K562 (cell line): Measurements from ENCODE around the gene TAS2R41. TPM values are rescaled to one million over a fixed set of nuclear protein-coding genes. Genes with fewer than 3 reads are reported as not detected.

ENCODE experiments used
- ARID1B ChIP-seq: fragments of 450-650 bp; IDR thresholded peaks from 2 replicates; pipeline ENCODE4 v1.6.1; 2016; ENCODE audit warnings: antibody characterized with exemption, mild to moderate bottlenecking, inconsistent platforms
- ATF1 ChIP-seq, 2 experiments: fragments of 450-650 bp in 1 of 2; IDR thresholded peaks; 2 replicates each; pipeline ENCODE4 v1.6.1; 2016; ENCODE audit warnings: missing compliant biosample characterization in 1 of 2, missing genetic modification characterization in 1 of 2
- BCL6 ChIP-seq: fragments of 250-450 bp; sonication (Bioruptor Pico); IDR thresholded peaks from 2 replicates; pipeline ENCODE4 v1.4.0; 2020
- CREB3L1 ChIP-seq: fragments of 450-650 bp; IDR thresholded peaks from 2 replicates; pipeline ENCODE4 v1.6.1; 2014; ENCODE audit warnings: low read depth, mild to moderate bottlenecking, moderate library complexity, borderline replicate concordance
- FOSL1 ChIP-seq: fragments of 200-800 bp; sonication (Bioruptor generic); conservative IDR thresholded peaks from 2 replicates; pipeline ENCODE4 v1.6.1; 2016; ENCODE audit warnings: missing genetic modification characterization, missing compliant biosample characterization
- HBP1 ChIP-seq: fragments of 450-650 bp; formaldehyde crosslinking; IDR thresholded peaks from 2 replicates; pipeline ENCODE4 v1.4.0; 2022; ENCODE audit warnings: missing genetic modification characterization
- HCFC1 ChIP-seq: IDR thresholded peaks from 2 replicates; pipeline ENCODE4 v1.6.1; 2012; ENCODE audit warnings: low read depth, low read length, improper control_type of control experiment
- JUND ChIP-seq, 2 experiments: IDR thresholded peaks; 2 replicates in 1 of 2; 3 replicates in 1 of 2; pipeline ENCODE4 v1.6.1; 2011; ENCODE audit warnings: borderline replicate concordance in 2 of 2, low read depth in 2 of 2, low read length in 2 of 2, improper control_type of control experiment in 1 of 2, missing biosample characterization in 1 of 2, missing genetic modification characterization in 1 of 2, missing genetic modification reagents in 1 of 2
- KHSRP ChIP-seq: fragments of 450-650 bp; IDR thresholded peaks from 2 replicates; pipeline ENCODE4 v1.6.1; 2017
- MLX ChIP-seq, 2 experiments: fragments of 450-650 bp in 1 of 2; sonication (generic) in 1 of 2; formaldehyde crosslinking; conservative IDR thresholded peaks; 2 replicates each; pipeline versions ENCODE4 v1.4.0 to v1.8.1; 2020 to 2022; ENCODE audit warnings: mild to moderate bottlenecking in 1 of 2, missing genetic modification reagents in 1 of 2
- MTA3 ChIP-seq: fragments of 450-650 bp; formaldehyde crosslinking; IDR thresholded peaks from 2 replicates; pipeline ENCODE4 v1.6.1; 2017; ENCODE audit warnings: mild to moderate bottlenecking, borderline replicate concordance
- MYC ChIP-seq, 2 experiments: fragments of 250-450 bp in 1 of 2; sonication (Bioruptor Pico) in 1 of 2; IDR thresholded peaks; 2 replicates each; pipeline versions ENCODE4 v1.5.1 to v1.6.1; 2012 to 2021; ENCODE audit warnings: low read depth in 2 of 2, borderline replicate concordance in 1 of 2, improper control_type of control experiment in 1 of 2, low read length in 1 of 2, mild to moderate bottlenecking in 1 of 2, moderate library complexity in 1 of 2
- NCOA1 ChIP-seq: fragments of 450-650 bp; IDR thresholded peaks from 2 replicates; pipeline ENCODE4 v1.6.1; 2016; ENCODE audit warnings: low read depth
- NFATC3 ChIP-seq: fragments of 450-650 bp; IDR thresholded peaks from 2 replicates; pipeline ENCODE4 v1.6.1; 2017; ENCODE audit warnings: mild to moderate bottlenecking
- TRIM24 ChIP-seq, 2 experiments: fragments of 450-650 bp; IDR thresholded peaks; 2 replicates each; pipeline ENCODE4 v1.6.1; 2016
- ZKSCAN8 ChIP-seq: fragments of 200-800 bp; sonication (Bioruptor generic); IDR thresholded peaks from 2 replicates; pipeline ENCODE4 v1.6.1; 2016; ENCODE audit warnings: missing genetic modification characterization, missing compliant biosample characterization
- polyA plus RNA-seq, 8 experiments: library from polyadenylated mRNA; depleted of rRNA in 4 of 8; stranded (reverse) in 5 of 8; unstranded in 3 of 8; fragments of >200 nt; fragmentation: Nextera tagmentation in 2 of 8; fragmentation: Illumina TruSeq in 1 of 8; extraction: Ambion mirVana in 2 of 8; extraction: Trizol in 1 of 8; gene quantifications; 2 replicates each; pipeline versions ENCODE4 v1.2.1 to v1.2.3, GENCODE V29; 2011 to 2014; ENCODE audit warnings: inconsistent platforms in 1 of 8, missing spikeins in 1 of 8
- total RNA-seq, 7 experiments: library from RNA; depleted of rRNA in 6 of 7; stranded (reverse); fragments of >200 nt in 6 of 7; fragmentation: Illumina TruSeq in 2 of 7; extraction: Trizol in 2 of 7; gene quantifications; 2 replicates each; pipeline versions ENCODE4 v1.2.1 to v1.2.3, GENCODE V29; 2011 to 2021; ENCODE audit warnings: low replicate concordance in 1 of 7
- TF ChIP-seq, protein P1 (sequence below): fragments of 250-450 bp; sonication (Bioruptor Pico); IDR thresholded peaks from 2 replicates; pipeline ENCODE4 v1.8.0; 2022; ENCODE audit warnings: moderate library complexity, mild to moderate bottlenecking, inconsistent platforms

The TAS2R41 gene
- total and polyA plus RNA-seq, 9 of the 15 experiments (the other 6 are each of a cell fraction or from before 2014, with no cell fraction given): not detected

- TF ChIP-seq MLX (CRISPR knock-in tag; conservative IDR thresholded peaks at IDR 0.05) (no peak), FOSL1 (tag) (peak; percentile 99), BCL6 (CRISPR knock-in tag) (no peak), NFATC3 (peak; percentile 17; the same call in 1 of the 2 replicates), TRIM24 (IDR thresholded peaks at IDR 0.05) (peak; percentile 96 to 98), HCFC1 (no peak), ATF1 (CRISPR knock-in tag; IDR thresholded peaks at IDR 0.05) (no peak), ATF1 (tag; IDR thresholded peaks at IDR 0.05) (peak; percentile 60; the same call in 1 of the 2 replicates), MYC (IDR thresholded peaks at IDR 0.05; ENCODE audit: low read depth, low read length) (peak; percentile 43; the same call in 1 of the 2 replicates), MYC (CRISPR knock-in tag; IDR thresholded peaks at IDR 0.05; ENCODE audit: borderline replicate concordance, low read depth) (no peak), ARID1B (peak; percentile 100), NCOA1 (peak; percentile 93; the same call in 1 of the 2 replicates), ZKSCAN8 (CRISPR knock-in tag) (peak; percentile 69; the same call in 1 of the 2 replicates), MTA3 (peak; percentile 87), JUND (IDR thresholded peaks at IDR 0.05; ENCODE audit: borderline replicate concordance, low read depth, low read length) (peak; percentile 98), JUND (tag; IDR thresholded peaks at IDR 0.05; ENCODE audit: borderline replicate concordance, low read depth, low read length) (peak; percentile 98; the same call in 2 of the 3 replicates), HBP1 (CRISPR knock-in tag) (no peak), CREB3L1 (peak; percentile 65; the same call in 1 of the 2 replicates), KHSRP (peak; percentile 74)
- TF ChIP-seq, protein P1, sequence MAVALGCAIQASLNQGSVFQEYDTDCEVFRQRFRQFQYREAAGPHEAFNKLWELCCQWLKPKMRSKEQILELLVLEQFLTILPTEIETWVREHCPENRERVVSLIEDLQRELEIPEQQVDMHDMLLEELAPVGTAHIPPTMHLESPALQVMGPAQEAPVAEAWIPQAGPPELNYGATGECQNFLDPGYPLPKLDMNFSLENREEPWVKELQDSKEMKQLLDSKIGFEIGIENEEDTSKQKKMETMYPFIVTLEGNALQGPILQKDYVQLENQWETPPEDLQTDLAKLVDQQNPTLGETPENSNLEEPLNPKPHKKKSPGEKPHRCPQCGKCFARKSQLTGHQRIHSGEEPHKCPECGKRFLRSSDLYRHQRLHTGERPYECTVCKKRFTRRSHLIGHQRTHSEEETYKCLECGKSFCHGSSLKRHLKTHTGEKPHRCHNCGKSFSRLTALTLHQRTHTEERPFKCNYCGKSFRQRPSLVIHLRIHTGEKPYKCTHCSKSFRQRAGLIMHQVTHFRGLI: no peak
Observed at GRCh38 chr7:143504215-143504936, 26.7 kb downstream of the TAS2R41 start (continued).
